GM23338 (cell line): ENCODE data around the gene NUP153. TPM values are rescaled to one million over a fixed set of nuclear protein-coding genes. Genes with fewer than 3 reads are reported as not detected.

Experiments
- ATAC-seq: fragments of 200-7000 bp; cut with Tn5 transposase; 3 replicates; pipeline ENCODE4 v1.9.1; 2020
- DNase-seq: peaks from one replicate; pipeline ENCODE4 v3.0.0-alpha.2; 2015; ENCODE audit warnings: low spot score
- H2AFZ ChIP-seq: fragments of 200-600 bp; sonication (generic); 2 replicates; pipeline ENCODE4 v1.8.0; 2016; ENCODE audit warnings: antibody characterized with exemption, mild to moderate bottlenecking, moderate library complexity
- H3F3A ChIP-seq: fragments of 200-600 bp; sonication (generic); replicated peaks from 2 replicates; pipeline ENCODE4 v1.8.0; 2017; ENCODE audit warnings: antibody characterized with exemption, mixed run types, low read depth
- H3K27ac ChIP-seq: fragments of 200-600 bp; sonication (generic); 2 replicates; pipeline ENCODE4 v1.6.1; 2016; ENCODE audit warnings: low read depth
- H3K27me3 ChIP-seq: fragments of 200-600 bp; sonication (generic); 2 replicates; pipeline ENCODE4 v1.8.0; 2016; ENCODE audit warnings: mild to moderate bottlenecking, mixed run types, moderate library complexity; ENCODE audit not compliant: insufficient read depth
- H3K36me3 ChIP-seq: fragments of 200-600 bp; sonication (generic); 2 replicates; pipeline ENCODE4 v1.8.0; 2016; ENCODE audit warnings: mild to moderate bottlenecking; ENCODE audit not compliant: insufficient read depth
- H3K4me1 ChIP-seq: fragments of 200-600 bp; sonication (generic); 2 replicates; pipeline ENCODE4 v1.8.0; 2016; ENCODE audit warnings: mild to moderate bottlenecking, moderate library complexity; ENCODE audit not compliant: insufficient read depth
- H3K4me2 ChIP-seq: fragments of 200-600 bp; sonication (generic); 2 replicates; pipeline ENCODE4 v1.7.1; 2017; ENCODE audit warnings: mixed run types
- H3K4me3 ChIP-seq: fragments of 200-600 bp; sonication (generic); 2 replicates; pipeline ENCODE4 v1.6.1; 2016; ENCODE audit warnings: mixed run types
- H3K79me2 ChIP-seq: fragments of 200-600 bp; sonication (generic); replicated peaks from 2 replicates; pipeline ENCODE4 v1.8.0; 2017; ENCODE audit warnings: mild to moderate bottlenecking; ENCODE audit not compliant: insufficient read depth
- H3K9me2 ChIP-seq: fragments of 200-600 bp; sonication (generic); 2 replicates; pipeline ENCODE4 v1.8.0; 2017; ENCODE audit not compliant: insufficient read depth
- H4K20me1 ChIP-seq: fragments of 200-600 bp; sonication (generic); replicated peaks from 2 replicates; pipeline ENCODE4 v1.8.0; 2017; ENCODE audit warnings: mild to moderate bottlenecking; ENCODE audit not compliant: insufficient read depth
- H3K27ac Mint-ChIP-seq: 2 replicates; pipeline ENCODE4 v1.8.0; 2020; ENCODE audit warnings: inconsistent platforms, mild to moderate bottlenecking, moderate library complexity, mixed read lengths
- H3K27me3 Mint-ChIP-seq: 3 replicates; pipeline ENCODE4 v1.8.0; 2022; ENCODE audit warnings: low read depth, mild to moderate bottlenecking, moderate library complexity, mixed read lengths, inconsistent platforms; ENCODE audit not compliant: insufficient read depth, poor library complexity
- H3K36me3 Mint-ChIP-seq: 3 replicates; pipeline ENCODE4 v1.8.0; 2021; ENCODE audit warnings: low read depth, mild to moderate bottlenecking, inconsistent platforms, moderate library complexity, mixed read lengths
- H3K4me1 Mint-ChIP-seq: 3 replicates; pipeline ENCODE4 v1.8.0; 2020; ENCODE audit warnings: mild to moderate bottlenecking, inconsistent platforms, mixed read lengths
- H3K4me3 Mint-ChIP-seq: 3 replicates; pipeline ENCODE4 v1.8.0; 2021; ENCODE audit warnings: moderate library complexity, mild to moderate bottlenecking, inconsistent platforms, mixed read lengths
- H3K9me3 Mint-ChIP-seq: 3 replicates; pipeline ENCODE4 v1.8.0; 2020; ENCODE audit warnings: moderate library complexity, mild to moderate bottlenecking, inconsistent platforms, mixed read lengths
- EZH2 ChIP-seq: fragments of 200-600 bp; sonication (generic); IDR thresholded peaks from one replicate; pipeline ENCODE4 v1.8.0; 2017; ENCODE audit warnings: antibody characterized with exemption, mild to moderate bottlenecking, low read depth; ENCODE audit not compliant: unreplicated experiment
- EZH2phosphoT487 ChIP-seq: fragments of 200-600 bp; sonication (generic); IDR thresholded peaks from one replicate; pipeline ENCODE4 v1.8.1; 2018; ENCODE audit warnings: antibody characterized with exemption; ENCODE audit not compliant: unreplicated experiment
- NANOG ChIP-seq: IDR thresholded peaks from 2 replicates; pipeline ENCODE4 v1.6.1; 2016; ENCODE audit warnings: antibody characterized with exemption, borderline replicate concordance
- POLR2AphosphoS5 ChIP-seq: IDR thresholded peaks from 2 replicates; pipeline ENCODE4 v1.6.1; 2016; ENCODE audit warnings: antibody characterized with exemption, low read depth
- REST ChIP-seq: IDR thresholded peaks from one replicate; pipeline ENCODE4 v1.6.1; 2018; ENCODE audit warnings: antibody characterized with exemption; ENCODE audit not compliant: unreplicated experiment
- STAT1 ChIP-seq: IDR thresholded peaks from one replicate; pipeline ENCODE4 v1.6.1; 2016; ENCODE audit warnings: antibody characterized with exemption; ENCODE audit not compliant: unreplicated experiment
- polyA plus RNA-seq: library from polyadenylated mRNA; unstranded; fragments of >200 nt; fragmentation: Nextera tagmentation; extraction: Ambion mirVana; gene quantifications from 2 replicates; pipeline ENCODE4 v1.2.1, GENCODE V29; 2016
- small RNA-seq: library from RNA; depleted of rRNA; stranded (forward); fragments of <200 nt; gene quantifications from one replicate; pipeline ENCODE3, GENCODE V24; 2014; ENCODE audit warnings: low replicate concordance
- total RNA-seq: library from RNA; depleted of rRNA; stranded (reverse); fragments of >200 nt; shearing (Covaris generic); gene quantifications from 2 replicates; pipeline ENCODE4 v1.2.3, GENCODE V29; 2014; rRNA removed
- TF ChIP-seq, protein P1 (sequence below): fragments of 250-450 bp; sonication (Bioruptor Pico); IDR thresholded peaks from 2 replicates; pipeline ENCODE4 v1.5.0; 2020; ENCODE audit warnings: mild to moderate bottlenecking, moderate library complexity

NUP153 gene
- total and polyA plus RNA-seq, 2 experiments from 2014 or later = 23.8 to 88.4 TPM

DNA sequence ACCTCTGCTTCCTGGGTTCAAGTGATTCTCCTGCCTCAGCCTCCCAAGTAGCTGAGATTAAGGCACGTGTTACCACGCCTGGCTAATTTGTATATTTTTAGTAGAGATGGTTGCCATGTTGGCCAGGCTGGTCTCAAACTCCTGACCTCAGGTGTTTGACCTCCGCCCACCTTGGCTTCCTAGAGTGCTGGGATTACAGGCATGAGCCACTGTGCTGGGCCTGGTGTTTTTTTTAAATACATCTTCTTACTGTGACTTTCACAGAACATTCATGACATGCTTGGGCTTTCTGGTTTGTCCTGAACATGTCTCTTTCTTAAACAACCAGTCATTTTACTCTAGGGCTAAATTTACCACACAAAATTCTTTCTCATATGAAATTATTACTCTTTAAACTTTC is 141.3 kb downstream of the NUP153 start:
- Mint-ChIP-seq H3K36me3 (peaks cover 38% of the 10 kb centered on the region), H3K27me3 (peaks cover 2% of the 10 kb centered on the region), H3K4me3 (no peak overlapping the region), H3K4me1 (no peaks in the 10 kb centered on the region), H3K27ac (no peak overlapping the region), H3K9me3 (peaks cover 79% of the 10 kb centered on the region)
- H3K27ac ChIP-seq = no peak overlapping the region
- no peaks in the 10 kb centered on the region for H4K20me1 ChIP-seq
- H3K36me3 ChIP-seq = peaks cover 28% of the 10 kb centered on the region
- 0 out of 2 replicates have a peak, but pooled peaks cover 5% of the 10 kb centered on the region for H3K9me2 ChIP-seq
- no peak overlapping the region for H2AFZ ChIP-seq
- no peaks in the 10 kb centered on the region for H3K27me3 ChIP-seq
- H3F3A ChIP-seq = no peaks in the 10 kb centered on the region
- DNase-seq (peak; percentile 11), ATAC-seq (no peak)
- no peak overlapping the region for H3K4me2 ChIP-seq
- TF ChIP-seq, protein P1, sequence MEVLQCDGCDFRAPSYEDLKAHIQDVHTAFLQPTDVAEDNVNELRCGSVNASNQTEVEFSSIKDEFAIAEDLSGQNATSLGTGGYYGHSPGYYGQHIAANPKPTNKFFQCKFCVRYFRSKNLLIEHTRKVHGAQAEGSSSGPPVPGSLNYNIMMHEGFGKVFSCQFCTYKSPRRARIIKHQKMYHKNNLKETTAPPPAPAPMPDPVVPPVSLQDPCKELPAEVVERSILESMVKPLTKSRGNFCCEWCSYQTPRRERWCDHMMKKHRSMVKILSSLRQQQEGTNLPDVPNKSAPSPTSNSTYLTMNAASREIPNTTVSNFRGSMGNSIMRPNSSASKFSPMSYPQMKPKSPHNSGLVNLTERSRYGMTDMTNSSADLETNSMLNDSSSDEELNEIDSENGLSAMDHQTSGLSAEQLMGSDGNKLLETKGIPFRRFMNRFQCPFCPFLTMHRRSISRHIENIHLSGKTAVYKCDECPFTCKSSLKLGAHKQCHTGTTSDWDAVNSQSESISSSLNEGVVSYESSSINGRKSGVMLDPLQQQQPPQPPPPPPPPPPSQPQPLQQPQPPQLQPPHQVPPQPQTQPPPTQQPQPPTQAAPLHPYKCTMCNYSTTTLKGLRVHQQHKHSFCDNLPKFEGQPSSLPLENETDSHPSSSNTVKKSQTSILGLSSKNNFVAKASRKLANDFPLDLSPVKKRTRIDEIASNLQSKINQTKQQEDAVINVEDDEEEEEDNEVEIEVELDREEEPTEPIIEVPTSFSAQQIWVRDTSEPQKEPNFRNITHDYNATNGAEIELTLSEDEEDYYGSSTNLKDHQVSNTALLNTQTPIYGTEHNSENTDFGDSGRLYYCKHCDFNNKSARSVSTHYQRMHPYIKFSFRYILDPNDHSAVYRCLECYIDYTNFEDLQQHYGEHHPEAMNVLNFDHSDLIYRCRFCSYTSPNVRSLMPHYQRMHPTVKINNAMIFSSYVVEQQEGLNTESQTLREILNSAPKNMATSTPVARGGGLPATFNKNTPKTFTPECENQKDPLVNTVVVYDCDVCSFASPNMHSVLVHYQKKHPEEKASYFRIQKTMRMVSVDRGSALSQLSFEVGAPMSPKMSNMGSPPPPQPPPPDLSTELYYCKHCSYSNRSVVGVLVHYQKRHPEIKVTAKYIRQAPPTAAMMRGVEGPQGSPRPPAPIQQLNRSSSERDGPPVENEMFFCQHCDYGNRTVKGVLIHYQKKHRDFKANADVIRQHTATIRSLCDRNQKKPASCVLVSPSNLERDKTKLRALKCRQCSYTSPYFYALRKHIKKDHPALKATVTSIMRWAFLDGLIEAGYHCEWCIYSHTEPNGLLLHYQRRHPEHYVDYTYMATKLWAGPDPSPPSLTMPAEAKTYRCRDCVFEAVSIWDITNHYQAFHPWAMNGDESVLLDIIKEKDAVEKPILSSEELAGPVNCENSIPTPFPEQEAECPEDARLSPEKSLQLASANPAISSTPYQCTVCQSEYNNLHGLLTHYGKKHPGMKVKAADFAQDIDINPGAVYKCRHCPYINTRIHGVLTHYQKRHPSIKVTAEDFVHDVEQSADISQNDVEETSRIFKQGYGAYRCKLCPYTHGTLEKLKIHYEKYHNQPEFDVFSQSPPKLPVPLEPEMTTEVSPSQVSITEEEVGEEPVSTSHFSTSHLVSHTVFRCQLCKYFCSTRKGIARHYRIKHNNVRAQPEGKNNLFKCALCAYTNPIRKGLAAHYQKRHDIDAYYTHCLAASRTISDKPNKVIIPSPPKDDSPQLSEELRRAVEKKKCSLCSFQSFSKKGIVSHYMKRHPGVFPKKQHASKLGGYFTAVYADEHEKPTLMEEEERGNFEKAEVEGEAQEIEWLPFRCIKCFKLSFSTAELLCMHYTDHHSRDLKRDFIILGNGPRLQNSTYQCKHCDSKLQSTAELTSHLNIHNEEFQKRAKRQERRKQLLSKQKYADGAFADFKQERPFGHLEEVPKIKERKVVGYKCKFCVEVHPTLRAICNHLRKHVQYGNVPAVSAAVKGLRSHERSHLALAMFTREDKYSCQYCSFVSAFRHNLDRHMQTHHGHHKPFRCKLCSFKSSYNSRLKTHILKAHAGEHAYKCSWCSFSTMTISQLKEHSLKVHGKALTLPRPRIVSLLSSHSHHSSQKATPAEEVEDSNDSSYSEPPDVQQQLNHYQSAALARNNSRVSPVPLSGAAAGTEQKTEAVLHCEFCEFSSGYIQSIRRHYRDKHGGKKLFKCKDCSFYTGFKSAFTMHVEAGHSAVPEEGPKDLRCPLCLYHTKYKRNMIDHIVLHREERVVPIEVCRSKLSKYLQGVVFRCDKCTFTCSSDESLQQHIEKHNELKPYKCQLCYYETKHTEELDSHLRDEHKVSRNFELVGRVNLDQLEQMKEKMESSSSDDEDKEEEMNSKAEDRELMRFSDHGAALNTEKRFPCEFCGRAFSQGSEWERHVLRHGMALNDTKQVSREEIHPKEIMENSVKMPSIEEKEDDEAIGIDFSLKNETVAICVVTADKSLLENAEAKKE (CRISPR knock-in tag) = no peak
- TF ChIP-seq REST (no peak), EZH2 (no peak), POLR2AphosphoS5 (no peak), STAT1 (no peak), NANOG (no peak), EZH2phosphoT487 (no peak)
- H3K4me3 ChIP-seq = no peak overlapping the region
- no peaks in the 10 kb centered on the region for H3K79me2 ChIP-seq
- H3K4me1 ChIP-seq = no peaks in the 10 kb centered on the region

Small RNA genes lying within 50 kb of the gene (small RNA-seq; reads per million reads assigned to genes)
- not detected for gene RF00019
- 2.0 reads per million, percentile 81 among the genes with 10 or more reads in this experiment for gene RNA5SP204
- not detected for gene RNU6-190P
- not detected for gene SUMO2P13

Other genes with a start within 250 kb of the NUP153 start
- gene FAM8A1, start 106.6 kb downstream of the NUP153 start, total RNA-seq = 12.1 and 15.6 TPM in 2 replicates
- gene FAM8A1, start 106.6 kb downstream of the NUP153 start, polyA plus RNA-seq = 3.7 and 4.0 TPM in 2 replicates